Measurements from ENCODE around the gene ATP13A5.

ATP13A5 gene

GRCh38 chr3:193225302-193226125, 153.0 kb downstream of the ATP13A5 start:
- DNase-seq (ENCODE audit: low read depth in 2 of 2): no peak
- no peak overlapping the region for H3K4me3 ChIP-seq (replicated peaks in 1 of 2; ENCODE audit: low read depth in 2 of 2, low read length in 2 of 2)
- TF ChIP-seq, protein P1, sequence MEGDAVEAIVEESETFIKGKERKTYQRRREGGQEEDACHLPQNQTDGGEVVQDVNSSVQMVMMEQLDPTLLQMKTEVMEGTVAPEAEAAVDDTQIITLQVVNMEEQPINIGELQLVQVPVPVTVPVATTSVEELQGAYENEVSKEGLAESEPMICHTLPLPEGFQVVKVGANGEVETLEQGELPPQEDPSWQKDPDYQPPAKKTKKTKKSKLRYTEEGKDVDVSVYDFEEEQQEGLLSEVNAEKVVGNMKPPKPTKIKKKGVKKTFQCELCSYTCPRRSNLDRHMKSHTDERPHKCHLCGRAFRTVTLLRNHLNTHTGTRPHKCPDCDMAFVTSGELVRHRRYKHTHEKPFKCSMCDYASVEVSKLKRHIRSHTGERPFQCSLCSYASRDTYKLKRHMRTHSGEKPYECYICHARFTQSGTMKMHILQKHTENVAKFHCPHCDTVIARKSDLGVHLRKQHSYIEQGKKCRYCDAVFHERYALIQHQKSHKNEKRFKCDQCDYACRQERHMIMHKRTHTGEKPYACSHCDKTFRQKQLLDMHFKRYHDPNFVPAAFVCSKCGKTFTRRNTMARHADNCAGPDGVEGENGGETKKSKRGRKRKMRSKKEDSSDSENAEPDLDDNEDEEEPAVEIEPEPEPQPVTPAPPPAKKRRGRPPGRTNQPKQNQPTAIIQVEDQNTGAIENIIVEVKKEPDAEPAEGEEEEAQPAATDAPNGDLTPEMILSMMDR (IDR thresholded peaks at IDR 0.05; ENCODE audit: low read depth, low read length): no peak

All from cardiac fibroblast (primary cell).